ENCODE results near the gene ARMC8. TPM values are rescaled to one million over a fixed set of nuclear protein-coding genes. Genes with fewer than 3 reads are reported as not detected.
A peak's percentile ranks its signal among the peaks of the same experiment; 100 is the strongest.

The ARMC8 gene
- total and polyA plus RNA-seq, 2 of the 8 experiments (the other 6 are each of a cell fraction or from before 2014, with no cell fraction given) = 47.3 to 58.5 TPM

- TF ChIP-seq E2F6 (IDR thresholded peaks at IDR 0.05) (peak; percentile 87), KDM1A (IDR thresholded peaks at IDR 0.05; ENCODE audit: borderline replicate concordance, low read length) (no peak), ASH2L (IDR thresholded peaks at IDR 0.05; ENCODE audit: low read length) (peak; percentile 87), SP1 (IDR thresholded peaks at IDR 0.05; ENCODE audit: low read depth, low read length) (no peak), SIRT6 (IDR thresholded peaks at IDR 0.05; ENCODE audit: low read length) (no peak), HDAC2 (IDR thresholded peaks at IDR 0.05; ENCODE audit: borderline replicate concordance in 1 of 2, low read depth in 2 of 2, low read length in 2 of 2) (0 out of 4 replicates have a peak, but pooled peaks of 1 of the 2 experiments have one; percentile 64), CREB1 (IDR thresholded peaks at IDR 0.05) (no peak), SUZ12 (IDR thresholded peaks at IDR 0.05; ENCODE audit: low read length) (no peak), SAP30 (IDR thresholded peaks at IDR 0.05; ENCODE audit: insufficient read depth, insufficient replicate concordance, low read length) (no peak), NANOG (IDR thresholded peaks at IDR 0.05; ENCODE audit: insufficient read depth, low read depth, low read length, poor library complexity, severe bottlenecking) (peak; percentile 4), TAF1 (IDR thresholded peaks at IDR 0.05; ENCODE audit: low read depth, low read length) (peak; percentile 96), CHD1 (IDR thresholded peaks at IDR 0.05; ENCODE audit: low read depth, low read length) (no peak), ATF3 (IDR thresholded peaks at IDR 0.05; ENCODE audit: insufficient read depth, low read depth, low read length) (no peak), TCF12 (IDR thresholded peaks at IDR 0.05; ENCODE audit: low read depth, low read length) (no peak), KDM5A (IDR thresholded peaks at IDR 0.05; ENCODE audit: low read length) (no peak), POU5F1 (IDR thresholded peaks at IDR 0.05; ENCODE audit: low read depth, low read length) (no peak), CHD2 (IDR thresholded peaks at IDR 0.05; ENCODE audit: low read length) (peak; percentile 99), RAD21 (IDR thresholded peaks at IDR 0.05 in 1 of 2, conservative IDR thresholded peaks at IDR 0.05 in 1 of 2; ENCODE audit: low read depth in 2 of 2, low read length in 2 of 2) (no peak; a peak in 1 of 4 replicates), EP300 (IDR thresholded peaks at IDR 0.05; ENCODE audit: borderline replicate concordance in 1 of 2, low read depth in 2 of 2, low read length in 2 of 2) (no peak), CTCF (IDR thresholded peaks at IDR 0.05; ENCODE audit: control extremely low read depth in 1 of 3, insufficient read depth in 1 of 3, low read depth in 1 of 3, low read length in 3 of 3) (no peak)
These were observed 12.5 kb upstream of the ARMC8 start, which contains the start of gene DBR1 (continued) for GRCh38 chr3:138174421-138175131.

Data from H1 (cell line).